HCT116 (cell line): ENCODE results near the gene VSNL1. TPM values are rescaled to one million over a fixed set of nuclear protein-coding genes. Genes with fewer than 3 reads are reported as not detected.

Experiments used
- ATAC-seq: fragments of 200-7000 bp; cut with Tn5 transposase; 2 replicates; pipeline ENCODE4 v1.9.1; 2020; ENCODE audit warnings: mild to moderate bottlenecking, moderate library complexity
- BruUV-seq: library from RNA; stranded (reverse); fragments of 400-500 nt; replicated peaks from 2 replicates; lab custom pipeline; 2021; lab: Mats Ljungman, UMichigan
- CTCF ChIA-PET: fragments of 300-600 bp; sonication (Branson Sonifier 250); formaldehyde crosslinking; loops from one replicate; lab custom pipeline; 2021; ENCODE audit warnings: antibody characterized with exemption; lab: Charles Lee
- POLR2A ChIA-PET: fragments of 300-600, 350-600 bp; sonication (Branson Sonifier 250); formaldehyde crosslinking; loops from one replicate; lab custom pipeline; 2021; ENCODE audit warnings: antibody characterized with exemption; lab: Charles Lee
- RAD21 ChIA-PET, 2 experiments: fragments of 300-600 bp; sonication (Branson Sonifier 250); formaldehyde crosslinking; loops; one replicate each; lab custom pipeline; 2023; ENCODE audit warnings: low total read pairs in 2 of 2; ENCODE audit not compliant: uncharacterized antibody in 2 of 2, unreplicated experiment in 2 of 2, low non-redundant PET in 1 of 2; lab: Charles Lee
- DNase-seq: peaks from one replicate; pipeline ENCODE4 v3.0.0-alpha.2; 2010; ENCODE audit warnings: low read depth, low spot score
- H2AFZ ChIP-seq: fragments of 200-600 bp; shearing (Covaris generic), sonication (generic); 2 replicates; pipeline ENCODE4 v1.6.1; 2017; ENCODE audit warnings: low read depth, mixed run types, mixed read lengths, antibody characterized with exemption, low read length; ENCODE audit not compliant: poor library complexity, severe bottlenecking
- H3K27ac ChIP-seq: 2 replicates; pipeline ENCODE4 v1.5.1; 2012; ENCODE audit warnings: low read depth, low read length
- H3K27me3 ChIP-seq: fragments of 200-600 bp; sonication (generic); 2 replicates; pipeline ENCODE4 v1.6.1; 2016; ENCODE audit warnings: mixed run types, low read length, mixed read lengths; ENCODE audit not compliant: insufficient read depth
- H3K36me3 ChIP-seq, 2 experiments: fragments of 200-500 bp in 1 of 2; fragments of 200-600 bp in 1 of 2; sonication (Bioruptor generic) in 1 of 2; sonication (generic) in 1 of 2; 2 replicates each; pipeline versions ENCODE4 v1.5.1 to v1.6.1; 2014 to 2016; ENCODE audit warnings: low read length in 2 of 2, inconsistent platforms in 1 of 2, mixed read lengths in 1 of 2, mixed run types in 1 of 2; ENCODE audit not compliant: insufficient read depth in 2 of 2, control insufficient read depth in 1 of 2
- H3K4me1 ChIP-seq, 2 experiments: fragments of 200-600 bp in 1 of 2; sonication (generic) in 1 of 2; 2 replicates each; pipeline versions ENCODE4 v1.5.1 to v1.6.1; 2012 to 2017; ENCODE audit warnings: low read length in 2 of 2, inconsistent platforms in 1 of 2, mild to moderate bottlenecking in 1 of 2, mixed read lengths in 1 of 2, mixed run types in 1 of 2, moderate library complexity in 1 of 2; ENCODE audit not compliant: insufficient read depth in 2 of 2, control insufficient read depth in 1 of 2
- H3K4me2 ChIP-seq: fragments of 200-600 bp; sonication (generic); 2 replicates; pipeline ENCODE4 v1.6.1; 2017; ENCODE audit warnings: mixed run types, low read length, mixed read lengths
- H3K4me3 ChIP-seq, 2 experiments: fragments of 200-600 bp in 1 of 2; sonication (generic) in 1 of 2; replicated peaks in 1 of 2; 2 replicates each; pipeline ENCODE4 v1.5.1; 2011 to 2016; ENCODE audit warnings: low read length in 2 of 2, control low read depth in 1 of 2, low read depth in 1 of 2, mild to moderate bottlenecking in 1 of 2, mixed read lengths in 1 of 2, mixed run types in 1 of 2
- H3K79me2 ChIP-seq: fragments of 200-600 bp; sonication (generic); 2 replicates; pipeline ENCODE4 v1.6.1; 2017; ENCODE audit warnings: mild to moderate bottlenecking, mixed run types, low read length, moderate library complexity, mixed read lengths; ENCODE audit not compliant: insufficient read depth
- H3K9ac ChIP-seq: fragments of 200-600 bp; sonication (generic); 2 replicates; pipeline ENCODE4 v1.6.1; 2016; ENCODE audit warnings: low read length, mixed read lengths
- H3K9me2 ChIP-seq: fragments of 200-600 bp; sonication (generic), shearing (Covaris generic); 2 replicates; pipeline ENCODE4 v1.6.1; 2017; ENCODE audit warnings: mixed run types, mild to moderate bottlenecking, moderate library complexity; ENCODE audit not compliant: insufficient read depth
- H3K9me3 ChIP-seq, 2 experiments: fragments of 200-500 bp in 1 of 2; fragments of 200-600 bp in 1 of 2; sonication (Bioruptor generic) in 1 of 2; sonication (generic) in 1 of 2; 2 replicates each; pipeline ENCODE4 v1.6.1; 2014 to 2017; ENCODE audit warnings: low read length in 2 of 2, mixed read lengths in 2 of 2, inconsistent platforms in 1 of 2, low read depth in 1 of 2, mild to moderate bottlenecking in 1 of 2, mixed run types in 1 of 2, moderate library complexity in 1 of 2; ENCODE audit not compliant: control insufficient read depth in 1 of 2, insufficient read depth in 1 of 2
- H4K20me1 ChIP-seq: fragments of 200-600 bp; sonication (generic), shearing (Covaris generic); 2 replicates; pipeline ENCODE4 v1.6.1; 2017; ENCODE audit warnings: mixed run types, mild to moderate bottlenecking, moderate library complexity; ENCODE audit not compliant: insufficient read depth
- CBX3 ChIP-seq: IDR thresholded peaks from 2 replicates; pipeline ENCODE4 v1.6.1; 2012; ENCODE audit warnings: low read depth
- CEBPB ChIP-seq: IDR thresholded peaks from 2 replicates; pipeline ENCODE4 v1.6.1; 2012; ENCODE audit warnings: low read depth
- EGR1 ChIP-seq: IDR thresholded peaks from 2 replicates; pipeline ENCODE4 v1.6.1; 2012; ENCODE audit warnings: low read depth
- EZH2 ChIP-seq: fragments of 200-600 bp; sonication (generic); IDR thresholded peaks from 2 replicates; pipeline ENCODE4 v1.6.1; 2017; ENCODE audit warnings: antibody characterized with exemption, mixed run types
- FOSL1 ChIP-seq: IDR thresholded peaks from 2 replicates; pipeline ENCODE4 v1.6.1; 2012; ENCODE audit warnings: low read depth
- JUND ChIP-seq: IDR thresholded peaks from 2 replicates; pipeline ENCODE4 v1.6.1; 2012
- POLR2A ChIP-seq: IDR thresholded peaks from 2 replicates; pipeline ENCODE4 v1.7.0; 2011; ENCODE audit warnings: borderline replicate concordance; ENCODE audit not compliant: insufficient read depth, insufficient read length; ENCODE audit errors: extremely low read depth
- POLR2AphosphoS5 ChIP-seq: IDR thresholded peaks from 2 replicates; pipeline ENCODE4 v1.6.1; 2011; ENCODE audit warnings: mild to moderate bottlenecking, low read depth, low read length, moderate library complexity
- RAD21 ChIP-seq: IDR thresholded peaks from 2 replicates; pipeline ENCODE4 v1.6.1; 2012; ENCODE audit warnings: low read depth, mild to moderate bottlenecking
- SP1 ChIP-seq: IDR thresholded peaks from 2 replicates; pipeline ENCODE4 v1.6.1; 2012; ENCODE audit warnings: low read depth
- SRF ChIP-seq: IDR thresholded peaks from 2 replicates; pipeline ENCODE4 v1.6.1; 2012; ENCODE audit warnings: low read depth
- ZFX ChIP-seq: fragments of 450-650 bp; IDR thresholded peaks from 2 replicates; pipeline ENCODE4 v1.6.1; 2017
- ZNF274 ChIP-seq: fragments of 200-500 bp; sonication (Bioruptor generic); IDR thresholded peaks from 2 replicates; pipeline ENCODE4 v1.6.1; 2014; ENCODE audit warnings: mild to moderate bottlenecking, low read depth, low read length, inconsistent platforms
- intact Hi-C: fragments of 100-400 bp; cut with micrococcal nuclease; formaldehyde crosslinking; loops from 2 replicates; pipeline ENCODE4 v1.10.0; 2022
- total RNA-seq: library from RNA; stranded (reverse); gene quantifications from one replicate; pipeline ENCODE4 v1.2.1, GENCODE V29; 2021; ENCODE audit not compliant: unreplicated experiment
- TF ChIP-seq, protein P1 (sequence below): IDR thresholded peaks from 2 replicates; pipeline ENCODE4 v1.6.1; 2011; ENCODE audit warnings: mild to moderate bottlenecking, low read length, moderate library complexity; ENCODE audit not compliant: insufficient replicate concordance; ENCODE audit errors: extremely low read depth
- TF ChIP-seq, protein P2 (sequence below), 3 experiments: fragments of 200-600 bp in 1 of 3; sonication (generic) in 1 of 3; IDR thresholded peaks in 2 of 3; conservative IDR thresholded peaks in 1 of 3; 2 replicates each; pipeline ENCODE4 v1.5.1; 2012 to 2017; ENCODE audit warnings: low read depth in 2 of 3, low read length in 2 of 3, antibody characterized with exemption in 1 of 3, borderline replicate concordance in 1 of 3, control low read depth in 1 of 3, mild to moderate bottlenecking in 1 of 3, mixed read lengths in 1 of 3, mixed run types in 1 of 3, moderate library complexity in 1 of 3; ENCODE audit not compliant: insufficient read depth in 1 of 3
- TF ChIP-seq, protein P3 (sequence below): IDR thresholded peaks from 2 replicates; pipeline ENCODE4 v1.6.1; 2012

The VSNL1 gene
- total RNA-seq, 1 experiment from 2014 or later, result 4.6 TPM

DNA sequence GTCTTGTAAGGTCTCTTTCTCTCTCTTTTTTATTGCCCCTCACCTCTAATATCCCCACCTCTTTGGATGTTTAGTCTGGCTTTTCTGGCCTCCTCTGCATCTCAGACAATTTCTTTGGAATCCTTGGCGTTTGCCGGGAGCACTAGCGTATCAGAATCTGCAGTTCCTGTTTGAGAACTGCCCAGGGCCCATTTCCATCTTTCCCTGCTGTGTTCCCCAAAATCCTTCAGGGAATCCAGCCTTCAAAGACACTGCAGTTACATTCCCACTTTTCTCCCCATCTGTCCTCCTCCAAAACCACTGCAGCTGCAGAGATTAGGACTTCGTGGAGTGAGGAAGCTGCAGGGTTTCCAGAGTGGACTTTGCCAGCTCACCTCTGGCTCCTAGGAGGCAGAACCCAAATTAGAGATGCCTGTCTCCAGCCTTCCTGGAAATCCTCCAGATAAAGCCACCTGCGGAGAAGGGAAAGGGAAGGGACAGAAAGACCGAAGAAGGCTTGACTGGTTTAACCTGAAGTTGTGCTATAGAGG lies 2.7 kb downstream of the VSNL1 start:
- TF ChIP-seq ZFX (no peak), RAD21 (no peak), POLR2AphosphoS5 (no peak), POLR2A (no peak), EZH2 (no peak)
- TF ChIP-seq, protein P1, sequence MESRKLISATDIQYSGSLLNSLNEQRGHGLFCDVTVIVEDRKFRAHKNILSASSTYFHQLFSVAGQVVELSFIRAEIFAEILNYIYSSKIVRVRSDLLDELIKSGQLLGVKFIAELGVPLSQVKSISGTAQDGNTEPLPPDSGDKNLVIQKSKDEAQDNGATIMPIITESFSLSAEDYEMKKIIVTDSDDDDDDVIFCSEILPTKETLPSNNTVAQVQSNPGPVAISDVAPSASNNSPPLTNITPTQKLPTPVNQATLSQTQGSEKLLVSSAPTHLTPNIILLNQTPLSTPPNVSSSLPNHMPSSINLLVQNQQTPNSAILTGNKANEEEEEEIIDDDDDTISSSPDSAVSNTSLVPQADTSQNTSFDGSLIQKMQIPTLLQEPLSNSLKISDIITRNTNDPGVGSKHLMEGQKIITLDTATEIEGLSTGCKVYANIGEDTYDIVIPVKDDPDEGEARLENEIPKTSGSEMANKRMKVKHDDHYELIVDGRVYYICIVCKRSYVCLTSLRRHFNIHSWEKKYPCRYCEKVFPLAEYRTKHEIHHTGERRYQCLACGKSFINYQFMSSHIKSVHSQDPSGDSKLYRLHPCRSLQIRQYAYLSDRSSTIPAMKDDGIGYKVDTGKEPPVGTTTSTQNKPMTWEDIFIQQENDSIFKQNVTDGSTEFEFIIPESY, result no peak
- no peak overlapping the region for H3K4me3 ChIP-seq
- no TSS peak for BruUV-seq
- ATAC-seq (no peak), DNase-seq (no peak)
- ChIA-PET POLR2A (no interaction called here), CTCF (no interaction called here), RAD21 (no interaction called here)
- no peak overlapping the region for H2AFZ ChIP-seq
- peak overlapping the region; percentile 11; the same call in 1 of the 2 replicates for H3K4me2 ChIP-seq
- no peak overlapping the region for H3K27ac ChIP-seq
- no peaks in the 10 kb centered on the region for H3K27me3 ChIP-seq
- no peaks in the 10 kb centered on the region for H3K79me2 ChIP-seq
- peaks cover 10 to 49% of the 10 kb centered on the region in 2 experiments; a peak in 3 of 4 replicates for H3K4me1 ChIP-seq
- no peaks in the 10 kb centered on the region for H3K9me3 ChIP-seq
- H3K36me3 ChIP-seq, result no peaks in the 10 kb centered on the region
- intact Hi-C loops, result no loop called here
- no peak overlapping the region for H3K9ac ChIP-seq
- H4K20me1 ChIP-seq, result no peaks in the 10 kb centered on the region
- no peaks in the 10 kb centered on the region for H3K9me2 ChIP-seq

DNA sequence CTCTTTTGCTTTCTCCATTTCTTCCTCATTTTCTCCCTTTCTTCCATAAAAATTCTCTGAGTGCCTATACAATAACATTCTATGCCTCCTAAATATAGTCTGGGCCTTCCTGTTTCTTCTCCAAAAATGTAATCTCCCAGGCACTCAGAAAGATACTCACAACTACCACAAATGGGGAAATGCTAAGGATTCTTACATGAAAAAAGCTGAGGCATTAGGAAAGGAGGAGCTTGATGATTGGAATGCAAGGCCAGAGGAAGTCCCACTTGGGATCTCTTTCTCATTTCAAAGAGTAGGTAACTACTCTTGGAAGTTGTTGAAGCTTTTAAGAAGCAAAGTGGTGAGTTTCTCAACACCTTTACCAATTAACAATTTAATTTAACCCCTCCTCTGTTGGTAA lies 3.4 kb downstream of the VSNL1 start:
- ChIA-PET RAD21 (no interaction called here), POLR2A (no interaction called here), CTCF (interaction anchor here (0.9 kb wide), 1 partner anchor 127 kb away, joined by 4 read pairs; no protein-coding TSS in a partner anchor)
- BruUV-seq, result no TSS peak
- Histone ChIP-seq H3K27ac (no peak overlapping the region), H3K4me1 (peaks cover 10 to 45% of the 10 kb centered on the region in 2 experiments; a peak in 3 of 4 replicates), H3K9ac (no peak overlapping the region), H3K79me2 (no peaks in the 10 kb centered on the region), H3K9me2 (no peaks in the 10 kb centered on the region), H4K20me1 (no peaks in the 10 kb centered on the region), H3K4me2 (peak overlapping the region; percentile 11), H3K36me3 (no peaks in the 10 kb centered on the region), H3K9me3 (no peaks in the 10 kb centered on the region), H3K4me3 (no peak overlapping the region), H3K27me3 (no peaks in the 10 kb centered on the region), H2AFZ (no peak overlapping the region)
- TF ChIP-seq EGR1, result no peak
- TF ChIP-seq JUND, result no peak
- TF ChIP-seq, protein P2, sequence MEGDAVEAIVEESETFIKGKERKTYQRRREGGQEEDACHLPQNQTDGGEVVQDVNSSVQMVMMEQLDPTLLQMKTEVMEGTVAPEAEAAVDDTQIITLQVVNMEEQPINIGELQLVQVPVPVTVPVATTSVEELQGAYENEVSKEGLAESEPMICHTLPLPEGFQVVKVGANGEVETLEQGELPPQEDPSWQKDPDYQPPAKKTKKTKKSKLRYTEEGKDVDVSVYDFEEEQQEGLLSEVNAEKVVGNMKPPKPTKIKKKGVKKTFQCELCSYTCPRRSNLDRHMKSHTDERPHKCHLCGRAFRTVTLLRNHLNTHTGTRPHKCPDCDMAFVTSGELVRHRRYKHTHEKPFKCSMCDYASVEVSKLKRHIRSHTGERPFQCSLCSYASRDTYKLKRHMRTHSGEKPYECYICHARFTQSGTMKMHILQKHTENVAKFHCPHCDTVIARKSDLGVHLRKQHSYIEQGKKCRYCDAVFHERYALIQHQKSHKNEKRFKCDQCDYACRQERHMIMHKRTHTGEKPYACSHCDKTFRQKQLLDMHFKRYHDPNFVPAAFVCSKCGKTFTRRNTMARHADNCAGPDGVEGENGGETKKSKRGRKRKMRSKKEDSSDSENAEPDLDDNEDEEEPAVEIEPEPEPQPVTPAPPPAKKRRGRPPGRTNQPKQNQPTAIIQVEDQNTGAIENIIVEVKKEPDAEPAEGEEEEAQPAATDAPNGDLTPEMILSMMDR (IDR thresholded peaks at IDR 0.05 in 2 of 3, conservative IDR thresholded peaks at IDR 0.05 in 1 of 3; ENCODE audit: borderline replicate concordance in 1 of 3, insufficient read depth in 1 of 3, low read depth in 2 of 3, low read length in 2 of 3), result no peak
- TF ChIP-seq CEBPB, result no peak
- TF ChIP-seq SRF, result no peak
- TF ChIP-seq, protein P3, sequence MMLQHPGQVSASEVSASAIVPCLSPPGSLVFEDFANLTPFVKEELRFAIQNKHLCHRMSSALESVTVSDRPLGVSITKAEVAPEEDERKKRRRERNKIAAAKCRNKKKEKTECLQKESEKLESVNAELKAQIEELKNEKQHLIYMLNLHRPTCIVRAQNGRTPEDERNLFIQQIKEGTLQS, result no peak
- TF ChIP-seq, protein P1, result no peak
- TF ChIP-seq CBX3, result no peak
- TF ChIP-seq FOSL1, result no peak
- no peak for TF ChIP-seq EZH2
- TF ChIP-seq ZNF274, result no peak
- no peak for TF ChIP-seq SP1
- DNase-seq, result no peak
- no peak for ATAC-seq
- intact Hi-C loops, result no loop called here
